NK-92 treated with Interleukin-12 subunit alpha and Interleukin-12 subunit beta, amount 100 ng/mL, for 24 hours (cell line): ENCODE data around the gene ITIH4.

Experiments
- DNase-seq: peaks from one replicate; lab custom pipeline; 2025; lab: John Stamatoyannopoulos, UW

Gene ITIH4

GRCh38 chr3:52831500-52832301 lies 1.2 kb upstream of the ITIH4 start:
- no peak for DNase-seq

DNA sequence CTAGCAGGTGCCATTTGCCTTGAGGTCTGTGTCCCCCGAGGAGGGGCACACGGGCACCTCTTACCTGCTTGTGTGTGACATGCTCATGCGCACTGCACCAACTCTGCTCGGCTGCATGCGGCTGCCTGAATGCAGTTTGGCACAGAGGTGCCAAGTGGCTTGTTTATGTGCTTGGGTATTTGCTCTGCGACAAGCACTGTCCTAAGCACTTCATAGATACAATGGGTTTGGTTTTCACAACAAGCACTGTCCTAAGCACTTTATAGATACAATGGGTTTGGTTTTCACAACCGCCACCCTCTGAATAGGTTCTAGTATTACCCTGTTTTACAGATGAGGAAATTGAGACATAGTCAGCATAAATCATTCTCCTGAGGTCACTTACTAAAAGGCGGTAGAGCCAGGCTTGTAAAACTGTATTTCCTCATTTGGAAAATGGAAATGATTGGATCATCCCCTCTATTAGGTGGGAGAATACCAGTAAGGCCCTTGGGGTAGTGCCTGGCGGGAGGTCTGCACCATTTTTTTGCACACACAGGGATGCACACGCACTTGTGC lies 487 bp downstream of the ITIH4 start:
- no peak for DNase-seq

GRCh38 chr3:52829482-52829881 lies 990 bp downstream of the ITIH4 start:
- DNase-seq = no peak

DNA sequence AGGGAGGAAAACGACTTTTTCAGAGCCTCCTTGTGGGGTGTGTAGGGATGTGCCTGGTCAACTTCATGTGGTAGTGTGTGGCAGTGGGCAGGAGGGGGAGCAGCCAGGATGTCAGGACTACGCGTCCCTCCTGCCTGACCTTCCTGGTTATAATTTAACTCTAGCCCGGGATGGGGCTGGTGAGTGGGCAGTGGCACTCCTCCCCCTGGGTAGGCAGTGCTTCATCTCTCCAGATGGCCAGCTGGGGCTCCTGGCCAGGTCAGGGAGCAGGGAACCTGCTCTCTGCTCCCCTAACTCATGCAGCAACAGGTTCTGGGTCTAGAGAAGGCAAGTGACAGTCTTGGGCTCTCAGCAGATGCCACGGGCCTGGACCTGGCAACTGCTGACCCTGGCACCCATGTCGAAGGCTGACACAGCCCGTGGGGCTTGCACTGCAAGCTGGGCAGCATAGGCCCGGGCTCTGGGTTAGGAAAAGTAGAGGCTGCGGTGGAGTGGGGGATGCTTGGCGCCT lies 2.6 kb downstream of the ITIH4 start:
- no peak for DNase-seq

GRCh38 chr3:52827441-52827840 lies 3.0 kb downstream of the ITIH4 start:
- no peak for DNase-seq

GRCh38 chr3:52824037-52824436 lies 6.4 kb downstream of the ITIH4 start:
- DNase-seq = no peak

DNA sequence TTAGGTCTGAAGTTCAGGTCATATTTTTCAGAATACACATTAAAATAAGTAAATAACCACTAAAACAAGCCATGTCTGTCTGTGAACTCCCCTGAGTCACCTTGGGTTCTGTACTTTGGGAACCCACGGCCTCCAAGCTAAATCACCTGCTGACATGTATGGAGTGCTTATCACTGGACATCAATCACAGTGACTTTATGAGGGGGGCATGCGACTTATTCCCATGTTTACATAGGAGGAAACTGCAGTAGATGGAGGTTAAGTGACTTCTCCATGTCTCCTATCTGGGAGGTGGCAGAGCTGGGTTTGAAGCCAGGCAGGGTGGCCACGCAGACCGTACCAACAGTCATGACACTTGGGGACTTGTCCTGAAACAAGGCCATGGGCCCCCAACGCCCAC lies 8.1 kb downstream of the ITIH4 start:
- DNase-seq = no peak

DNA sequence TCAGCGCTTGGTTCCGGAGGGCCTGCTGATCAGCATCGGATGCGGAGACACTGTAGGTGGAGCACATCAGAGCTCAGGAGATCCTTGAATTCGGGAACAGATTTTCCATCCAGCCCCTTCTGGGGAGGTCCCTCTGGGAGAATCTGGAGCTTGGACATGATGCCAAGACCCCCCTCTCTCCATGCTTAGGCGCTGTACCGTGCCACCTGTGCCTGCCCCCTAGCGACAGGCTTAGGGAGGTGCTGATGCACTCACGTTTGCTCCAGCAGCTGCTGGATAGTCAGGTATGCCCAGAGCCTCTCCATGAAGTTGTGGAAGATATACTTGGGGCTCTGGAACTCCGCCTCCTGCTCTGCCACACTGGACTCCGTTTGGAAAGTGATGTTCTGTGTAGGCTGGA lies 9.7 kb downstream of the ITIH4 start:
- peak; percentile 3 for DNase-seq

- no peak for DNase-seq
Measured at GRCh38 chr3:52819936-52820335, 10.5 kb downstream of the ITIH4 start.

DNA sequence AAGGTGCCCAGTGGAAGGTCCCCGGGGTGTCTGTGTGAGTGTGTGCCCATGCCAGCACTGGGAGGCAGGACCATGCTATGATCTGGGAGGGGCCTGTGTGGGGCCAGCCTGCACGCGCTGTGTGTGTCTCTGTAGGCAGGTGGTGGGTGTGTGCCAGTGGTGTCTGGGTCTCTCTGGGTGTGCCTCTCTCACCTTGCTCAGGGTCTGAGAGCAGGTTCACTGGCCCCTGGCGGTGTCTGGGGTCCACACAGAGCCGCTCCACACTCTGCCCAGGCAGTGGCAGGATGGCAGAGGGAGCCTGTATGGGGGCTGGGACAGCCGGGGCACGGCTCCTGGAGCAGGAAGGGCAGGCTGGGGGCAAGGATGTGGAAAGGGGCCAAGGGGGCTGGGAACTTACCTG lies 12.6 kb downstream of the ITIH4 start:
- DNase-seq = no peak

DNA sequence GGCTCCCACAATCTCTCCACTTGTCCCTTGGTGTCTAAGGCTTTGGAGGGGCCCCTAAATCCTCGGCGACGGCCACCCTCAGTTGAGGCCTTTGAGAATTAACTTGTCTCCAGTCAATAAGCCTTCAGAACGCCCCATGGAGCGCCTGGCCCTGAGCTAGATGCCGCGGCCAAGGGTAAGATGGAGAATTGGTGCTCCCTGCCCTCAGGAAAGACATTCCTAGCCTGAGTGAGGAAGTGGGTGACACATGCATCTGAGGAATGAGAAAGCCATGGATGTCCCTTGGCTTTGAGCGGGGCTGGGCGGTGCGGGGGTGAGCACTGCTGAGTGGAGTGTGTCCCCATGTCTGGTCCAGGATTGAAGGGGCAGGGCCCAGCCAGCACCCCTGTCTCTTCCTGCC lies 13.3 kb downstream of the ITIH4 start:
- DNase-seq = no peak

DNA sequence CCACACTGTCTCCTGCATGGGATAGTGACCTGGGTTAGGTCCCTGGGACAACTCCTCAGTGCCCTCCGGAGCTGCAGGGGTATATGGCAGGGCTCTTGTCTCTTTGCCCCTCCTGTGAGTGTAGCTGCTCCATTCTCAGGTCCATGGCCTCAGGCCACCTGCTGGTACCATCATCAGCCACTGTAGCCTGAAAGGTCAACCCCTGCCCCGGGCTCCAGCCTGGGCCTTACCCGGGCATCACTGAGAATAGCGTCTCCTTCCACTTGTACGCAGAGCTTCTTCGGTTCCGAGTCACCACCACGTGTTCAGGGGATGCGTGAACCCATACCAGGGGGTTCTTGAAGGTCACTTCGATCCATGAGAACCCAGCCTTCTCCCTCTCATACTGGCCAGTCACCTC lies 13.8 kb downstream of the ITIH4 start:
- DNase-seq = no peak

DNA sequence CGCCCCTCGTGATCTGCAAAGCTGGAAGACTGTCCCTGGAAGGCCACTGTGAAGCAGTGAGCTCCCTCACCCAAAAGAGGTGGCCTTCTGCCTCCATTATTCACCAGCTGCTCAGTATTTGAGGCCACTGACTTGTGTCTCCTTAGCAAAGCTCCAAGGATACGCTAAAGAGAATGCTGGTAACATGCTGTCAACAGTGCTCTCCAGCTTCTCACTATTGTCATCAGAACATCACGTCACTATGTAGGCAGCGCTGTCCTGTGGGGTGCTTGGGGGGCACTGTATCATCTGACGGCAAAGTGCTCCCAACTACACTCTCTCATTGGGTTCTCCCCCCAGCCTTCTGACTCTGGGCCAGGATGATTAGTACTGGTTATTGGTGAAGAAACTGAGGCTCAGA lies 14.3 kb downstream of the ITIH4 start:
- no peak for DNase-seq

GRCh38 chr3:52813810-52814209 lies 16.7 kb downstream of the ITIH4 start:
- no peak for DNase-seq

DNA sequence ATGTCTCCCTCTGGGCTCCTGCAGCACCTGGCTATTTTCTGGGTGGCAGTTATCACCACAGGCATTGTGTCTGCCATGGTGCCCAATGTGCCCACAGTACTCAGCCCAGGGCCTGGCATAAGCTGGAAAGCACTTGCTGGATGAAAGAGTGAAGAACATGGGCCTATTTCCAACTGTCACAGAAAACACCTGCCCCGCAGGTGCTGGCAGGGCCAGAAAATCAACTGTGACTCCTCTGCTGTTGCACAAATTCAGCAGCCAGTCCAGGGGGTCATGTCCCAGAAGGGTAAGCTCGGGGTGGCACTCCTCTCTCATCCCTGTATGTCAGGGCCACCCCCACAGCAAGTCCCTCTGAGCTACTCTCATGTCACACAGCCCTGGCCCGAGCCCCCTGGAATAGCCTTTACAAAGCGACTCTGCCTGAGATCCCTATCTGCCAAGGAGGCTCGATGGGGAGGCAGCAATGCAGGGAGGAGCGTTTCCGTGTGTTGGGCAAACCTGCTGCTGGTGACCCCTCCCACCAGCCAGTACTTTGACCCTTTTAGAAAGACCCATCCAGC lies 18.9 kb downstream of the ITIH4 start:
- no peak for DNase-seq

GRCh38 chr3:52810923-52811322 lies 19.5 kb downstream of the ITIH4 start:
- no peak for DNase-seq

DNA sequence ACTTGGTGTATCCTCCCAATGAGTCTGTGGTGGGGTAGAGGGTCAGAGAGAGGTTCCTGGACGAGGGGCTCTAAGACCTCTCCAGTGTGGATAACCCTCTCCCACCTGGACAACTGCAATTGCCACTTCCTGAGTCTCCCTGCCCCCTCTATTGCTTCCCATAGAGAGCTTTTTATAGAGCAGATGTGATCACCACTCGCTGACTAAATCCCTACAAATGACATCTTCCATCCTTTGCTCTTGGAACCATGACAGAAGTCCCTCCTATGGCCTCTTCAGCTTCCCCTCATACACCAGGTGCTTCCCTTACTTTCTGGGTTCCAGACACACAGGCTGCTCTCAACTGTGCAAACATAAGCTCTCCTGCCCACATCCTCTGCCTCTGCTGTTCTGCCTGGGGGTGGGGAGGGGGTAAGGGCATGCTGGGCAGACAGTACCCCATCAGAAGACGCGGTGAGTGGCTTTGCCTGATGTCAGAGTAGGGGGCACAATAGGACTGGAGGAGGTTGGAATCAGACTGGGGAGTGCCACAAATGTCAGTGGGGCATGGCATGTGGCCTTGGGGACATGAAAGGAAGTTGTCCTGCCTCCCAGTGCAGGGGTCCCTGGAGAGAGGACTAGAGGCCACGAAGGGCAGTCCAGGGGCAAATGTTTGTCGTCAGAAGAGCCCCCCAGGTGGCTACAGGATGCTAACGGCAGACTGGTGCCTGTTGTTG lies 20.7 kb downstream of the ITIH4 start:
- DNase-seq = no peak

DNA sequence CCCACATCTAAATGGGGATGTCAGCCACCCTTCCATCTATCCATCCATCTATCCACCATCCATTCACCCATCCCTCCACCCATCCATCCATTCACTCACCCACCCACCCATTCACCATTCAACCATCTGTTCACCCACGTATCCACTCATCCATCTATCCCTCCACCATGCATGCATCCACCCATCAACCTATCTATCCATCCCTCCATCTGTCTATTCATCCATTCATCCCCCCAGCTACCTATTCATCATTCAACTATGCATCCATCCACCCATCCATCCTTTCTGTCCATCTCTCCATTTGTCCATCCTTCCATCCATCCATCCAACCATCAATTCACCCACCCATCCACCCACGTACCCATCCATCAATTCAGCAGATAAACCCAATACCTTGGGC lies 21.3 kb downstream of the ITIH4 start:
- no peak for DNase-seq

DNA sequence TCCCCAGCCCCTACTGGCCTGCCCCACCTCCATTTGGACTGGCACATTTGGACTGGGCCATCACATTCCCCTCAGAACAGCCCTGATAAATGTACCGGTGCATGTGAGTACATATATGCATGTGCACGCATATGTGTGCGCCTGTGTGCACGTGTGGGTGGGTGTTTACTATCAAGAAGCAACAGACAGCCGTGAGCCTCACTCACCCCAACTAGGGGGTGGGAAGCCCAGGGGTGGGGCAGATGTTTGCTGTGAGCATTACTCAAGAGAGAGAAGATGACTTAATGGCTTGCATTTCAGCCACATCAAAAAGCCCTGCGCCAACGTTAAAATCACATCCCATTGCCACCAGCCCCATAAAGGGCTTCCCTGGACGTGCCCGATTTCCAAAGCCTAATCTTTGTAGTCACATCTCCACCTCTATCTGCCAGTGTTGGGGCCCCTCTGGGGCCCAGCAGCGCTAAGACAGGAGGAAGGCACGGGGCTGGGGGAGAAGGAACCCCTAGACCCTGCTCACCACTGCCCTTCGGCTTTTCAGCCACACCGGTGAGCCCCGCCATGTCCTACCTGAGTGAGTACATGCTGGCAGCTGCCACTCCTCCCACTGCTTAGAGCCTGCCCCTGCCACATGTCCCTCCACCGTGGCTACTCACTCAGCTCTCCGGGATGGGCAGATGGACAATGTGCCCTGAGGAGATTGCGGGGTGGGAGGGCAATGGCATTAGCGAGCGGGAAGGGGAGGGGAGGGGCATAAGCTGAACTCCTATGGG lies 25.0 kb downstream of the ITIH4 start:
- no peak for DNase-seq

DNA sequence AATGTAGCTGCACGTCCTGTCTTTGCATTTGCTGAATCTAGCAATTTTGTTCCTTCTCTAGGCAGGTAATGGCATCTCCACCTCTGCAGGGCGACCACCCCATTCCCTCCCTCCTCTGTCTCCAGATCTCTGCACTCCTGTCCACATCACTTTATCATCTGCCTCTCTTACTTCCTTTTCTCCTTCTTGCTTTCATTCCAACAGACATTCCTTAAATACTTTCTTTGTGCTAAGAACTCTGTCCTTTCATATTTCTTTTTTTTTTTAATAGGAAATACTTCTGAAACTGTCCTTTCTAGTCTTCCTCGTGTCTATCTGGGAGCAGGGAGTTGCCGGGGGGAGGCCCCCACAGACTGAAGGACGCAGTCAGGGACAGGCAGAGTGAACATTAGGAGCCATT lies 28.6 kb downstream of the ITIH4 start:
- no peak for DNase-seq

DNA sequence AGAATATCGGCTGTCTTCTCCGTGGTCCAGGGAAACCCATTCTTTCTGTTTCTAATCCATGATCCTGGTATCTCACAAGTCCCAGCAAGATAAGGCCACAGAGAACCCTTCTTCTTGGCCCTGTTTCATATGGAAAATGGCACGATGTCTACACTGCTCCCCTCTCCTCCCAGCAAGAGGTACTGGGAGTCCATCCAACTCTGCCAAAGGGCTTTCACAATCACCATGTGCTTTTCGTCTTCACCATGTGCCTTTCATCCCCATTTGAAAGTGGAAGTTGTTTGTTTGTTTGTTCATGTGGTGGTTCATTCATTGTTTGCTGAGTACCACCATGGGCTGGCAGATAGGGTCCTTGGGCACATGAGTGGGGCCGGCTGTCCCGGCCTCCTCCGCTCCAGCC lies 30.4 kb downstream of the ITIH4 start:
- no peak for DNase-seq

GRCh38 chr3:52798978-52799476 lies 31.4 kb downstream of the ITIH4 start:
- no peak for DNase-seq
